Memory B cell (primary cell): ENCODE results near the gene IKZF1.

Experiments used
- ATAC-seq: fragments of 150-1000 bp; cut with Tn5 transposase; 2 replicates; pipeline ENCODE4 v1.10.0; 2021; ENCODE audit warnings: low read depth, mild to moderate bottlenecking, moderate library complexity
- DNase-seq, 2 donors: peaks; one replicate each; pipeline ENCODE4 v3.0.0; 2022; ENCODE audit warnings: low spot score in 2 of 2
- H3K27ac Mint-ChIP-seq: one replicate; pipeline ENCODE4 v1.8.0; 2022; ENCODE audit warnings: mild to moderate bottlenecking, moderate library complexity, mixed read lengths
- H3K27me3 Mint-ChIP-seq: one replicate; pipeline ENCODE4 v1.8.0; 2022; ENCODE audit warnings: mixed read lengths
- H3K36me3 Mint-ChIP-seq: one replicate; pipeline ENCODE4 v1.8.0; 2022; ENCODE audit warnings: mild to moderate bottlenecking, mixed read lengths
- H3K4me1 Mint-ChIP-seq: one replicate; pipeline ENCODE4 v1.8.0; 2022; ENCODE audit warnings: mixed read lengths
- H3K4me3 Mint-ChIP-seq: one replicate; pipeline ENCODE4 v1.8.0; 2022; ENCODE audit warnings: mild to moderate bottlenecking, moderate library complexity, mixed read lengths
- H3K9me3 Mint-ChIP-seq: one replicate; pipeline ENCODE4 v1.8.0; 2022; ENCODE audit warnings: mixed read lengths

Gene IKZF1

DNA sequence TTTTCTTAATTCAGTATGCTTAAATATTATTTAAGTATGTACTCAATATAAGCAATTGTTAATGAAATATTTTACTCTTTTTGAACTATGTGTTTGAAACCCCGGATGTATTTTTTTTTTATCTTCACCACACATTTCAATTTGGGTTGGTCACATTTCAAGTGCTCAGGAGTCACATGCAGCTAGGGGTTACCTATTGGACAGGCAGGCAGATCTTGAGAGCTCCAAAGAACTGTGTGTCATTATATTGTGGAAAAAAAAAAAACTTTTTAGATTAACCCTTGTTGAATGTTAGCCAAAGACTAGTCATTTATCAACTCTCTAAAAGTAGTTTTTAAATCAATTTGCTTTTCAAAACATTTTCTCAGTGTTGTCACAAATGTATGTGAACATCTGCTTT, 37.2 kb downstream of the IKZF1 start:
- Mint-ChIP-seq H3K9me3 (no peaks in the 10 kb centered on the region), H3K27me3 (no peaks in the 10 kb centered on the region), H3K4me1 (peaks cover 47% of the 10 kb centered on the region), H3K4me3 (peak overlapping the region; percentile 19), H3K36me3 (peaks cover 30% of the 10 kb centered on the region), H3K27ac (no peak overlapping the region)
- ATAC-seq (no peak), DNase-seq (no peak)

DNA sequence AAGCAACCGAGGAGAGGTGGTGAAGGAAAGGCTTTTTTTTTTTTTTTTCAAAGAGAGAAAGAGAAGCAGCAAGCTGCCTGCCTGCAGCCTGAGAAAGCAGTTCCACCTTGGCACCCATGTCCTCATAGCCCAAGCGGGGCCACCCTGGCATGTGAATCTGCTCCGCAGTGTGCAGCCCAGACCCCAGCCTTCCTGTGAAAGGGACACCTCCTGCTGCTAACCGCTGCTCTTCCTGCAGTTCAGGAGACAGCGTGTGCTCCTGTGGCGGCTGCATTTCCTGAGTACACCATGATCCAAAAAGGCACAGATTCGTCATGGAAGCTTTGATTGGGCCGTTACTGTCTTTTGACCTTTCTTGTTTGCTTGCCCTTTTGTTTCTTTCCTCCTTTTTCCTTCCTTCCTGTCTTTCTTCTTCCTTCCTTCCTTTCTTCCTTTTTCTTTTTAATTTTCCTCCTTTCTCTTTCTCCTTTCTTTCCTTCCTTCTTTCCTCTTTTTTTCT, 38.1 kb downstream of the IKZF1 start:
- ATAC-seq (no peak), DNase-seq (no peak)
- Mint-ChIP-seq H3K4me1 (peaks cover 43% of the 10 kb centered on the region), H3K4me3 (peak overlapping the region; percentile 45), H3K27me3 (no peaks in the 10 kb centered on the region), H3K9me3 (no peaks in the 10 kb centered on the region), H3K27ac (no peak overlapping the region), H3K36me3 (peaks cover 31% of the 10 kb centered on the region)

DNA sequence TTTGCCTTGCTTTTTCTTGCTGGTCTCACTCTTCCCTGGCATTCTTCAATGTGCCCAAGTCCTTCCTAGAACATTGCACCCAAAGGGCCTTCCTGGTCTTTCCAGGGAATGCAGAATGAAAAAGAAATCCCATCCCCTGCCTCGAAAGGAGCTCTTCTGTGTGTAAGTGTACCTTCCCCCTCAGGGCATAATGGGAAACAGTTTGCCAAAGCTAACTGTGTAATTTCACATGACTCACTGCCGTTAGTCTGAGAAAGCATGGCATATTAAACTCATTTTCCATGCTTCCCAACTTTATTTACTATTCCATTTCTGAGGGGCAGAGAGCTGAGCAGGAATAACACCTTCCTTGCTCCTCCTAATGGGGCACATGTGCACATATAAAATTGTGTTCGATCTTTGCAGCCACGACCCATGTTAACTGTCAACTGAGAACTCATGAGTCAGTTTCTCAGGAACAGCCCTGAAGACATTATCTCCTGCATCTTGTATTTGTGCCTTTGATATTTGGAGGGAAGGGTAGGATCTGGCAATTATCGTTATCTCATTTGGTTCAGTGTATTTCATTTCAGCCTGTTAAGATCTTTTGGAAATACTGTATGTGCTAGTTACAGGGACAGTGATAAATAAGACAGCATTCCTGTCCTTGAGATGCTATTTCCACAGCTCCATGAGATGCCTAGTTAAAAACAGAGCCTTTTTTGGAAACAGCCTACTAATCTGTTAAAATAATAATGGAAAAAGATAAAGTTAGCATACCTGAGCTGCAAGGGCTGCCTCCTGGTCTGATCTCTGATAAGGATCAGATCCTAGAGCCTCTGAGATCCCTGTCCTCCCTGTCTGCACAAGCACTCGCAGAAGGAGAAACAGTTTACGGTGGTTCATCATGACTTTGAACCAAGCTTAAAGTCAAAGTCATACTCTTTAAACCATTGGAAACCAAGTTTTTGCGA, 42.3 kb downstream of the IKZF1 start:
- peaks cover 43% of the 10 kb centered on the region for H3K36me3 Mint-ChIP-seq
- ATAC-seq (no peak), DNase-seq (no peak)

DNA sequence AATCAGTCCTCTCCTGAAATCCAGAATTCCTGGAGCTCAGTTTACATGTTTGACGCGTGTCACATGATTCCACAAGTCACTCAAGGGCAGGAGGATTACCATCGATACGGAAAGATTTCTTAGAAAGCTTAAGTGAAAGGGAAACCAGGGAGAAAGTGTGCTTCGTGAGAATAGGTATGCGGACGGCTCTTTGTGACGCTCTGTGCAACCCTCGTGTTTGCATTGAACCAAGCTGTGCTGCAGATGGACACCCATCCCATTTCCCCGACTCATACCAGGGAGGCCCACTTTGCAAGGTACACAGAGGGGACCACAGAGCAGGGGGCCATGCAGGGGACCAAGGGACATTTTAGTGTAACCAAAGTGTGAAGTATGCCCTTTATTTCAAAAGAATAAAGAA, 43.2 kb downstream of the IKZF1 start:
- DNase-seq (no peak), ATAC-seq (no peak)
- Mint-ChIP-seq H3K4me3 (no peak overlapping the region), H3K27ac (peak overlapping the region; percentile 99), H3K36me3 (peaks cover 47% of the 10 kb centered on the region), H3K9me3 (no peaks in the 10 kb centered on the region), H3K27me3 (no peaks in the 10 kb centered on the region), H3K4me1 (peaks cover 63% of the 10 kb centered on the region)

More for the DNA sequence above, 42.3 kb downstream of the IKZF1 start:
- Mint-ChIP-seq H3K4me3 (no peak overlapping the region), H3K27me3 (no peaks in the 10 kb centered on the region), H3K4me1 (peaks cover 59% of the 10 kb centered on the region), H3K27ac (peak overlapping the region; percentile 65), H3K9me3 (no peaks in the 10 kb centered on the region)

DNA sequence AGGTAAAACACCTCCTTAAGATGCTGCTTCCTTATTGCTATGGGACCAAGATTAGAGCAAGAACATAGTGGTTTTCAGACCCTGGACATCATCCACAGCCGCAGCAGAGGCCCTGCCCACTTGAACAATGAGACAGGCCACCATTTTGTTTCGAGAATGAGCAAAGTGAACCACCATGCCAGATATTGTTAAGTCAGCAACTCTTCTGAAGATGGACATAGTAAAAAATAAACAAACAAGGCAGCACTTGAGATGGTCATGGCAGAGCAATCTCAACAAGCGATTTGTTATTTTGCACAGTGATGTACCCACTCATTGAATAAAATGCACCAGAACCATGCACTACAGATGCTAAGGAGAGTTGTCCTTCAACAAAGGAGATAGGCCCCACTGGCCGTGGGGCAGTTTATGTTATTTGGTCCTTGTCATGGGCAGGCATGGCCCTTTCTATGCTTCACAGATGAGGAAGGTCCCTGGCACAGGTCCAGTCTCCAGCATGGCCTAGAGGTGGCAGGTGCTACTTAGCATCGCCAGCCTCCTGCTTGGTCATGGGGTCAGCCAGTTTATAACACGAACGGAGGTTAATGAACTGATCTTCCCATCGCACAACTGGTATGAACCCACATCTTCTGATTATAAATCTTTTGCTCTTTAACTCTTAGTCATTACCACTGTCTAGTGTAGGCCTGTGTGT, 44.1 kb downstream of the IKZF1 start:
- Mint-ChIP-seq H3K4me3 (no peak overlapping the region), H3K27ac (peak overlapping the region; percentile 99), H3K36me3 (peaks cover 44% of the 10 kb centered on the region), H3K27me3 (no peaks in the 10 kb centered on the region), H3K9me3 (no peaks in the 10 kb centered on the region), H3K4me1 (peaks cover 59% of the 10 kb centered on the region)
- no peak for ATAC-seq
- DNase-seq = no peak

DNA sequence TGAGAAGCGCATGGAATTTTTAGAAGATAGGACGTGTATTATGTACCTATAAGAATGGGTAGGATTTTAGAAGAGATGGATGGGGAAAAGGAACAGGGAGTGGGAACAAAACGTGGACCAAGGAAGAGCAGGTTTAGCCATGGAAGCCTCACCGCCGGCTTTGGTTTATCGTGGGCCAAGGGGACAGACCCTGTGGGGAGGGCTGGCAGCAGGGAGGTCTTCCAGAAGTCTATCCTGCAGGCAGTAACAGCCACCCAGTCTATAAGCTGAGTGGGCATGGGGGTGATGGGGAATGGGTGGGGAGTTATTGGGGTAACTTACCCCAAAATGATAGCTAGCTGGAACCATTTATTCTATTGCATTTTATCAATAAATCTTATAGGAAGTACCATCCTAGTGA, 44.9 kb downstream of the IKZF1 start:
- Mint-ChIP-seq H3K27me3 (no peaks in the 10 kb centered on the region), H3K9me3 (no peaks in the 10 kb centered on the region), H3K27ac (peak overlapping the region; percentile 99), H3K4me3 (peak overlapping the region; percentile 6), H3K4me1 (peaks cover 55% of the 10 kb centered on the region), H3K36me3 (peaks cover 39% of the 10 kb centered on the region)
- DNase-seq (no peak), ATAC-seq (no peak)

DNA sequence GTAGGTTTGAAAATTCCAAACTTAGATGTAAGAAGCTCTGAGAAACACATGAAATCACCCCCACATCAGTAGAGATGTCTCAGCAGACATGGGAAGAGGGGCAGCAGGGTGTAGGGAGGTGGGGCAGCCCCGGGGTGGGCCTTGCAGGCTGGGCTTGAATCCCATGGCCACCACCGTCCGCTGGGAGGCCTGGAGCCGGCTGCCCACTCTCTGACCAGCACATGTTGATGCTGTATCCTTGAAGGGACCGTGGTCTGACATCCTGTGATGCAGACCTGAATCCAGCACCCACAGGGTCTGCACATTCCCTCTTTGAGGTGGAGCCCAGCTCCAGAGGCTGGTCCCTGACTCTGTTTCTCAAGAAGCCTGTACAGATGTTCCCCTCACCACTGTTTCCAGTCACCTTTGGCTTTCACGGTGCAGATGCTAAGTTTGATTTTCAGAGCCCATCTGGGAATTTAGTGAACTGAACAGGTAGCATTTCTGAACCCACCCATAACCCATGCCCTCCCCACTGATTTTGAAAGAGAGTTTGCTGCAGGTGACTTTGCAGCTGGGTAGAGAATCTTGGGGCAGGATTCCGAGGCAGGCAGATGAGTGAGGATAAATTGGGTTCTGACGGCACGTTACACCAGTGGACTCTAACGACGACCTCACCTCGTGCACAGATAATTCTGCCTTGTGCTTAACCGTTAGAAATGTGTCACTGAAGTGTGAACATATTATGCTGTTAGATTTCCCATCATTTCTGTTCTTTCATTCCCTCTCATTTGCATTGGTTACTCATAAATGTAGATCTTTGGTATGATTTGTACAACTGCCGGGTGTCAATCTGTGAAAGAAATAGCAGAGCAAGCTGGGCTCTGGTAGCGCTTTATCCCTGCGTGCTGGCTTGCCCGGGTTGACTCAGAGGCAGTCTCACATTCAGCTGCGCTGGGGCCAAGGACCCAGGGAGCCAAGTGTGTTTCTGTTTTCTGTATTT, 45.7 kb downstream of the IKZF1 start:
- Mint-ChIP-seq H3K27me3 (no peaks in the 10 kb centered on the region), H3K4me1 (peaks cover 56% of the 10 kb centered on the region), H3K9me3 (no peaks in the 10 kb centered on the region), H3K36me3 (peaks cover 40% of the 10 kb centered on the region), H3K4me3 (peak overlapping the region; percentile 79), H3K27ac (peak overlapping the region; percentile 99)
- ATAC-seq = peak; percentile 30
- DNase-seq = no peak

DNA sequence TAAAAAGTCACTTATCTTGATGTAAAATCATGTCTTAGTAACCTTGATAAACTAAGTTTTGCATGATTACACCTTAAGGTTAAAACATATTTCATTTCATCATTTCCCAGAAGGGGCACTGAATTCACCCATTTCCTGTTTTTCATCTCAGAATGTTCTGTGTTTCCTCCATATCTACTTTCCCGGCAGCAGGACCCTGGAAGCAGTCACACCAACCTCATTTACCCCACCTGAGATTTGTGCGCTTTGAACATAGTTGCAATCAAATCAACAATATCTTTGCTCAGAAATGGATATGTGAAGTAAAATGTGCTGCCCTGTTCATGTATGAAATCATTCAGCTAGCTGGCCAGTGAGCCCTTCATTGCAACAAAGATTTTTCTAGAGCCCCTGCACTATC, 46.8 kb downstream of the IKZF1 start:
- Mint-ChIP-seq H3K4me3 (peak overlapping the region; percentile 77), H3K9me3 (no peaks in the 10 kb centered on the region), H3K27me3 (no peaks in the 10 kb centered on the region), H3K27ac (peak overlapping the region; percentile 99), H3K4me1 (peaks cover 55% of the 10 kb centered on the region), H3K36me3 (peaks cover 41% of the 10 kb centered on the region)
- no peak for ATAC-seq
- DNase-seq = no peak

DNA sequence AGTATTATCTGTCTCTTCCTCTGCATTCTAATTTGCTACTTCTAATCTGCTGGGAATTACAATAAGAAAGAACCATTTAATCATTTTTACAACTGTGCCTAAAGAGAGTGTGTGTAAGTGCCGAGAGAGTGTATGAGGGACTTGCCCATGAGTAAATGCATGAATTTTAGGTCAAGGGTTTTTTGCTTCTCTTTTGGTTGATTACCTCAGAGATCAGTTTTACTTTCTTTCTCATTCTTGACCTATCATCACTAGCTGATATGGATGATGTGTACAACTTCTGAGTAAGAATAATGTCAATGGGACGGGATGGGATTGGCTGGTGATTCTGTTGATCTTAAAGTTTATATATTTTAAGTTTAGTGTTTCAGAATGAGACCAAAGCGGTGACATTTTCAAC, 47.8 kb downstream of the IKZF1 start:
- Mint-ChIP-seq H3K4me3 (peak overlapping the region; percentile 77), H3K27ac (peak overlapping the region; percentile 99), H3K27me3 (no peaks in the 10 kb centered on the region), H3K9me3 (no peaks in the 10 kb centered on the region), H3K36me3 (peaks cover 41% of the 10 kb centered on the region), H3K4me1 (peaks cover 56% of the 10 kb centered on the region)
- ATAC-seq = peak; percentile 92
- no peak for DNase-seq

DNA sequence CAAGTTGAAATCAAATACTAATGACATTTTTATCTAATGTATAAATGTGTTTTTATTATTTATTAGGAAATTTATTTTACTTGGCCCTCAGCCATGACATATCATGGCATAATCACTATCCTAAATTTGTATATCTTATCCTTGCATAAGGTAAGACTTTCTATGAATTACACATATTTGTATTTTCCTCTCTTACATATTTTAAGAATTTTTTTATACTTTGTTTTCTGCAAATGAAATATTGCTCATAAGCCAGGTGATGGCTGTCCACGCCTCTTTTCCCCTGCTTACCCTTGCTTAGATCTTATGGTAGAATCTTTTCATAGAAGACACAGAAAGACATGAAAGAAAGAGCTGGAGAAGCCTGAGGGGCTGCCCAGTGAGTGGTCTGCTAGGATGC, 48.2 kb downstream of the IKZF1 start:
- H3K36me3 Mint-ChIP-seq = peaks cover 42% of the 10 kb centered on the region

DNA sequence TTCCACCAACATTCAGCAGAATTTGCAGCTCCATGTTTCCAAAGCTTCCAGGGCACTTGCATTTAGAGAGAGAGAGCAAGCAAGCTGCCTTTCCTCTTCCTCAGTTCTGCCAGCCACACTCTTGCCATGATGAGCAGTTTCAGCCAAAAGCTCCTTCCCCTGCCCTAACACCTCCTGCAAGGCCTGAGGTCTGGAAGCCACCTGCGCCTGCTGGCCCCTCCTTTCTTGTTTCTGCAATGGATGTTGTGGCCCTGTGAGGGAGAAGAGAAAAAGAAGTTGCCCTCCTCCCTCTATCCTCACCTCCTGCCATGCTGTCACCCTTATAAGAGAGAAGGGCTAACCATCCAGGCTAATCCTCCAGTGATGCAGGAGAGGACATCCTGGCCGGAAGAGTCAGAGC, 48.7 kb downstream of the IKZF1 start:
- H3K9me3 Mint-ChIP-seq = no peaks in the 10 kb centered on the region
- peak overlapping the region; percentile 99 for H3K27ac Mint-ChIP-seq
- peaks cover 60% of the 10 kb centered on the region for H3K4me1 Mint-ChIP-seq
- H3K27me3 Mint-ChIP-seq = no peaks in the 10 kb centered on the region
- no peak for DNase-seq
- no peak for ATAC-seq
- H3K4me3 Mint-ChIP-seq = peak overlapping the region; percentile 14
- H3K36me3 Mint-ChIP-seq = peaks cover 42% of the 10 kb centered on the region

More for the DNA sequence above, 48.2 kb downstream of the IKZF1 start:
- H3K4me3 Mint-ChIP-seq = no peak overlapping the region
- H3K9me3 Mint-ChIP-seq = no peaks in the 10 kb centered on the region
- no peaks in the 10 kb centered on the region for H3K27me3 Mint-ChIP-seq
- peaks cover 58% of the 10 kb centered on the region for H3K4me1 Mint-ChIP-seq
- peak overlapping the region; percentile 99 for H3K27ac Mint-ChIP-seq
- ATAC-seq (no peak), DNase-seq (no peak)

DNA sequence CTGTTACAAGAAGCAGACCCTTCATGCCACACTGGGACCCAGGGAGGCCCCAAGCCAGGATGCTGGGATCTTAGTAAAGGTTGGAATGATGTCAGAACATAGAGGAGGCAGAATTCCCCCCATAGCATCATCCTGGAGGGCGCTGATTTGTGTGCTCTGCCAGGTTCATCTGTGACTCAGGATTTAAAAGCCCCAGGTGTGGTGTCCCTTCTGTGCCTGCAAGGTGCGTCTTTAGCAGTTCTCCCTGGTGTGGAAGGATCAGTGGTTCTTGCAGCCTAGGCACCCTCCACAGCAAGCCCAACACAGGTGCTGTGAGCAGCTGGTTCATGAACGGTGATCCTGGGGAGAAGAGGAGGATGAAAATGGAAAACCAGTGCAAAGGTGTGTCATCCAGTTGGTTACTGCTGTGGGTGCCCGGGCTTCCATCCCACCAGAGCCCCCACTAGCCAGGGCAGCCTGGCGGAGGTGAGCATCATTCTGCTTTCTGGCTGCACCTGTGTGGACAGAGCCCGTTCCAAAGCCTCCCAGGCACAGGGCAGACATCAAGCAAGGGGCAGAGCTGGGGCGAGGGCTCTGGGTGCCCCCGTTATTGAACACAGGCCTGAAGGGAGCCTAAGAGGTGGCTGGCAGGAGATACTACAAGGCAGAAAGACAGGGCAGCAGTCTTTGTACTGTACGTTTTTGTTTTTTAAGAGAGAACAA, 49.5 kb downstream of the IKZF1 start:
- Mint-ChIP-seq H3K27ac (peak overlapping the region; percentile 99), H3K4me1 (peaks cover 60% of the 10 kb centered on the region), H3K4me3 (no peak overlapping the region), H3K36me3 (peaks cover 39% of the 10 kb centered on the region), H3K9me3 (no peaks in the 10 kb centered on the region), H3K27me3 (no peaks in the 10 kb centered on the region)
- ATAC-seq = no peak
- DNase-seq = no peak

DNA sequence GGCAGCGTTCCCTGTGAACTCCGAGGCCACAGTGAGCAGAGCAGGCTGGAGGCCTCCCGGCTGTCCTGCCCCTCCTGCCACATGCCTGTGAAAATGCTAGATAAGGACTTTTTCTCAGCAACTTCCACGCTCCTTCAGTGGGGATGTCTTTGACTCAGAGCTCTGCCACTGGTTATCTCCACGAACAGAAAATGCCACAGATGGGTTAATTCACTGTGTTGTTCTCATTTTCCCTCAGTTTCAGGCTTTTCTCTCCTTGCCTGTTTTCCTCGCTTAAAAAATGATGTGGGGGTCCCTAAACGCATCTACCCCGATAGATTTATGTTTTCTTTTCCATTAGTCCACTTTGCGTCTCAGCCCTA, 51.3 kb downstream of the IKZF1 start:
- H3K4me1 Mint-ChIP-seq = peaks cover 57% of the 10 kb centered on the region
- no peak for ATAC-seq
- no peak overlapping the region for H3K4me3 Mint-ChIP-seq
- no peaks in the 10 kb centered on the region for H3K27me3 Mint-ChIP-seq
- peak overlapping the region; percentile 88 for H3K27ac Mint-ChIP-seq
- DNase-seq = no peak
- H3K36me3 Mint-ChIP-seq = peaks cover 49% of the 10 kb centered on the region
- H3K9me3 Mint-ChIP-seq = no peaks in the 10 kb centered on the region
